Fibroblast of skin of left quadriceps (primary cell): ENCODE data around the gene ZBTB16.

Source experiments
- DNase-seq, 2 experiments: peaks; one replicate each; pipeline ENCODE4 v3.0.0-alpha.2; 2013; ENCODE audit warnings: low read depth in 2 of 2

The ZBTB16 gene

DNA sequence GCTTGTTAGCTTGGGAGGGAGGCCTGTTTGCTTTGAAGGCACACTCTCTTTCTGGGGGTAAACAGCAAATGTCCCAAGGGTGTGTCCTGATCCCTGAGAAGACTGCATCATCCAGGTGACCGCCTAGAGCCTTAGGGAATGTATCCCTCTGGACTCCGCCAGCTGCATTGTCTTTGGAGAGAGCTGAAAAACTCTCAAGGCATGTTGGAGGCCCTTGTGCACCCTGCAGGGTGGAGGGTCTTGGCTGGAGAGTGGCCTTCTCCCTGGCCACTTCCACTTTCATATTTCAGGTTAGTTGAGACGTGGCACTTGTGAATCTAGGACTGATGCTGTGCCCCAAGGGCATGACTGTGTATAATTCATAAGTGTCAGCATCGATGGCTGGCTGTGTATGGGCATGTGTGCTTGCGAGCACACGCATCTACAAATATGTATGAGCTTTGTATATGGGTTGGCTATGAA is 70.6 kb downstream of the ZBTB16 start:
- no peak for DNase-seq

DNA sequence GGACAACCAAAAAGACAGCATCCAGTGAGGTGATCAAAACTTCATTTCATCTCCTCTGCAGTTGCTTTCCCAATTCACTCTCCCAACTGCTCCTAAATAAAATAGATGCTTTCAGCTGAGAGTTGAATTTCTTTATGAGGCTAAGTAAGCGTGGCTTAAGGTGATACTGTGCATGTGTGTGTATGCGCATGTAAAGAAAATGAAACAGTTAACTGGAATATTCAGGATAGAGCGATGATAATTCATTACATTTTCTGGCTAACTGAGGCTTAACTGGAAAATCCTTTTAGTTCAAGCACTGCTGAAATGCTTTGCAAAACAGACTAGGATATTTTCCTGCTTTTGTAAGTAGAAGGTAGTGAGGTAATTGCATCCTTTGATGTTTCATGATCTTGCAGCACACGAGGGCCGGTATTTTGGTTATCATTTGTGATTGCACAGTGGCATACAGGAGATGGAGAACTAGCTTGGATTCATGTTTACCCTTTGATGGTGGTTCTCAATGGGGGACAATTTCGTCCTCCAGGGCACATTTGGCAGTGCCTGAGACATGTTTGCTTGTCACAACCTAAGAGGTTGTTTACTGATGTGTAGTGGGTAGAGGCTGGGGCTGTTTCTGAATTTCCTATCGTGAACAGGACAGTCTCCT is 71.2 kb downstream of the ZBTB16 start:
- DNase-seq: no peak

DNA sequence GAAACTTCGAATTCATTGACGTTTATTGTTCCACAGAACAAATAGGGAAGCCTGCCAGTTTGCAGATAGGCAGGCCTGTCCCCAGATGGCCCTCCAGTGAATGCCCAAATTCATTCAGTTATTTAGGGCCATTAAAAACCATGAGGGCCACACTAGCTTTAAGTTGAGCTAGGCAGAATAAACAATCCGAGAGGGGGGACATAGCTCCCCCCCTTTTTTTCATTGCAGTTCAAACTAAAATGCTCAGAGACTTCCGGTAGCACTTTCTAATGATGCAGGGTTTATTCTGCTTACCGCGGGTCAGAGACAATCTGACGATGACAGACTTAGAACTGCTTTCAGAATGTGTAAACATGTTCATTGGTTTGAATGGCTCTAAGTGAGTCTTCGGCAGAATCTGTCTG is 72.0 kb downstream of the ZBTB16 start:
- DNase-seq: no peak

GRCh38 chr11:114132417-114132816 is 72.9 kb downstream of the ZBTB16 start:
- no peak for DNase-seq

DNA sequence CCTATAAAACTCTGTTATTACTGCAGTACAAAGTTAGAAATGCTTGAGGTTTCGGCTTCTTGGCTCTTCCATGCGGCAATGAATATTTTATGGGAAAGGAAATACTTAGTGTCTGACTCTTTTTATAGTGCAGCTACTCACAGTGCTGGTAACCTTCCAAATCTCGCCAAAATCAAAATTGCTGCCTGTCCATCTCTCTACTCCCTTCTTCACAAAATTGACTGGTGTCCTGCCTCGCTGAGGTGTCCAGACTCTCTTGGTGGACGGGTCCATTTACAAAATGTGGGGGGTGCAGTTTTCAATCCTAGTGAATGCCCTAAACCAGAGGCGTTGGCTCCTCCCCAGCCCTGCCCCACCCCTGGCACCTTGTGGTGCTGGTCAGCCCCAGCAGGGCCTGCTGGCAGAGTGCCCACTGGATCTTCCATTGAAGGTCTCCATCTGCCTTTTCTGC is 73.5 kb downstream of the ZBTB16 start:
- peak; percentile 76 to 79 for DNase-seq

- DNase-seq: no peak
These were observed 74.2 kb downstream of the ZBTB16 start for GRCh38 chr11:114133548-114134329.

GRCh38 chr11:114134870-114135269 is 75.4 kb downstream of the ZBTB16 start:
- DNase-seq: peak; percentile 86

DNA sequence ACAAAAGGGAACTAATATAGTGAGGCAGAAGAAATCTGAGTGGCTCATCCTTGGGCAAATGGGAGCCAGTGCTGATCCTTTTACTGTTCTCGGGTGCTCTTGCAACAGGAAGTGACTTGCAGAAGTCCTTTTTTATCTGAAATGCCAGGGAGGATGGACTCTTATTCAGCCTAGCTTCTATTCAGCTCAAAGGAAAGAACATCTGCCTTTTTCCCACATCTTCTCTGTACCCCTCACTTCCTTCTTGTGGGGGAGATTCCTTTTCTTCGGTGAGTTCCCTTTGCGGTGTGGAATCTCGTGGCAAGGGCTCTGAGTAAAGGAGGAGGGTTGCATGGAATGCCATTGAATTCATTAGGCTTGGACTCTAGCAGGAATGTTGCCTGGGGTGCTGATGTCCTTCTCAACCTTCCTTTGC is 76.2 kb downstream of the ZBTB16 start:
- peak in 1 of 2 experiments; percentile 49 for DNase-seq

DNA sequence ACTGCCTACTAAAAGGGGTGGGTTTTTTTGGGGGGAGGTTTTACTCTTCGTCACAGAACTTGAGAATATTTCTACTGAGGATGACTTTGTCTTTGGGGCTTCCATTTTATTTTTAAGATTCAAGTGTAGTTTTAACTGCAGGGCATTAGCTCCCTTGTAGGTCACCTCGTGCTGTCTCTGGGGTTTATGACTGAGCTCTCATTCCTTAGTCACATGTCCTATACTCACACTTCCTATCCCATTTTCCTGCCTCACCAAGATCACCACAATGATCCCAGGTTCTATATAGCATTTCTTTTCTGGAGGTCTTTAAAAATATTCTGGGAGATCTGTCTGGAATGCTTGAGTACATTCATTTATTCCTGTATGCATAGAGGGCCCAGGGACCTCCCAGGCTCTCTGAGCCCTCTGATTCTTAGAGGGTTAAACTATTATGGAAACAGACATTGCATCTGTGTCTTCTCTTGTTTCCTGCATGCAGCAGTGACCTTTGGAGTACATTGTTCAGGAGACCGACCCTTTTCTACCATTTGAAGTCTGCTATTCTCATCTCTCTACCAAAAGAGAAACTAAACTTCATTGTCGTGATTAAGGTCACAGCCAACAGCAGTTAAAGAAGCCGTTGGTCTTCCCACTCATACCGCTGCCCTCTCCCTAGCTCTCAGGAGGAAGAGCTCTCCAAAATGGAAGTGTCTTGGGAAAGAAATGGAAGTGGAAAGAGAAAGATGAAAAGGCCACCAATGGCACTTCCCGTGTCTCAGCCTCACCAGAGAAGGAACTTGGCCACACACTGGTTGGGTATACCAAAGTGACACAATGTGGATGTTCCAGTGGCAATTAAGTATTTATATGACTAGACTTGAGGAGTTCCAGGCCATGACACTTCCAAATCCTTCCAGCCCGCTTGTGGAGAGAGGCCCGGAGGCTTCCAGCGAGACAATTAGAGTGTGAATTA is 77.5 kb downstream of the ZBTB16 start:
- DNase-seq: no peak

- DNase-seq: no peak
These were observed 78.3 kb downstream of the ZBTB16 start for GRCh38 chr11:114137838-114138237.

- DNase-seq: no peak
These were observed 78.9 kb downstream of the ZBTB16 start for GRCh38 chr11:114138411-114138810.

DNA sequence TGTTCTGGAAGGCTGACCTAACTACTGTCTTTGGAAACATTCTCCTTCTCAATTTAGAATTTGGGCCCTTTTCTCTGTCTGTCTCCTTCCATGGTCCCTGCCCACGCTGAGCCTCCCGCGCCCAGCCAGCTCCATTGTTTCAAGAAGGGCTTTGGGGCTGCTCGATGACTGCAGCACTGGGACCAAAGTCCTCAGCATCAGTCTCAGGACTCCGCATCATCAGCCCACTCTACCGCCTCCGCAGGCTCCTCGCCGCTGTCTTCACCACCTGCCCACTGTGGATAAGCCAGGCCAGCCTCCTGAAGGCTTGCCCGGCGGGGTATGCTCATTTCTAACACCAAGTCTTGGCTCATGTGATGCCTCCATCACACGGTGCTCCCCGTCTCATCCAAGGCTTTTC is 81.3 kb downstream of the ZBTB16 start:
- DNase-seq: no peak

DNA sequence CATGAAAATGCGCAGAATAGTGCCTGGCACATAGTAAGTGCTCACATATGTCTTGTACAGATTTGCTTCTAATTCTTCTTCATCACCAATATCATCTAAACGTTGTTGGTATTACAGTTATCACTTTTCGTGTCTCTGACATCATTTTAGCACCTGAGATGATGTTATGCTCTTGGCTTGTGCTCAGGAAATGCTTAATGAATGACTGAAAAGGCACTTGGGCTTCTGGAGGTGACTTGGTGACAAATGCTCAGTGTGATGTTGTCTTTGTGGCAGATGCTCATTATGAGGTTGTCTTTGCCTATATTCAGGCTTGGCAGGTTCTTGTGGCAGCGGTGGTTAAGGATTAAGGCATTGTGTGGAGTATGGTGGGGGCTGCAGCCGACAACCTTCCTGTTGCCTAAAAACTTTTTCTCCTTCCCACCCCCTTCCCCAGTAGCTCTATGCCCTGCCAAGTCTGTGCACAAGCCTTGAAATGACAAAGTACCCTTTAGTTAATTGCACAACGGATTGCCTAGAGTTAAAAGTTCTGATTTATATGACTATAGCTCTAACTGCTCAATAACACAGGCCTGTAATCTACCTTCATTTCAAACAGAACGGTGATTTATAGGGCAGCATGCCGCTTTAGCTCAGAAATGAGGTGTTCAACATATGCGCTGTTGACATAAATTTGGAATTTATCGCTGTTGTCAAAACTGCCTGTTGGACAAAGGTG is 82.5 kb downstream of the ZBTB16 start:
- no peak for DNase-seq

- DNase-seq: no peak
These were observed 83.2 kb downstream of the ZBTB16 start for GRCh38 chr11:114142707-114143106.

- no peak for DNase-seq
These were observed 85.8 kb downstream of the ZBTB16 start for GRCh38 chr11:114145166-114145775.

GRCh38 chr11:114147375-114148012 is 88.0 kb downstream of the ZBTB16 start:
- no peak for DNase-seq

DNA sequence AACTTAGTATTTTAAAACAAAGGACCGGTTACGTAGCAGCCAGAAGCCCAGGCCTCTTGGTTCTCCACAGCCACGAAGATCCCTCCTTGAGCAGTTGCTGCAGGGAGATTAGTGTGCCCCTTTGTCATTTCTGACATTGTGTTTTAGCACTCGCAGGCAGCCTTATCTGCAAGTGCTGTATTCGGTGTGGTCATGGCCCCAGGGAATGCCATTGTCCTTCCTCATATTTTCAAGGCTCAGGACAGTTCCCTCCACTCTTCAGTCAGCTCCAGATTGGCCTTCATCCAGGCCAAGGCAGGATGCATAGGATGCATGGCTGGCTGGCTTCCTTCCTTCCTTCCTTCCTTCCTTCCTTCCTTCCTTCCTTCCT is 88.5 kb downstream of the ZBTB16 start:
- DNase-seq: no peak

DNA sequence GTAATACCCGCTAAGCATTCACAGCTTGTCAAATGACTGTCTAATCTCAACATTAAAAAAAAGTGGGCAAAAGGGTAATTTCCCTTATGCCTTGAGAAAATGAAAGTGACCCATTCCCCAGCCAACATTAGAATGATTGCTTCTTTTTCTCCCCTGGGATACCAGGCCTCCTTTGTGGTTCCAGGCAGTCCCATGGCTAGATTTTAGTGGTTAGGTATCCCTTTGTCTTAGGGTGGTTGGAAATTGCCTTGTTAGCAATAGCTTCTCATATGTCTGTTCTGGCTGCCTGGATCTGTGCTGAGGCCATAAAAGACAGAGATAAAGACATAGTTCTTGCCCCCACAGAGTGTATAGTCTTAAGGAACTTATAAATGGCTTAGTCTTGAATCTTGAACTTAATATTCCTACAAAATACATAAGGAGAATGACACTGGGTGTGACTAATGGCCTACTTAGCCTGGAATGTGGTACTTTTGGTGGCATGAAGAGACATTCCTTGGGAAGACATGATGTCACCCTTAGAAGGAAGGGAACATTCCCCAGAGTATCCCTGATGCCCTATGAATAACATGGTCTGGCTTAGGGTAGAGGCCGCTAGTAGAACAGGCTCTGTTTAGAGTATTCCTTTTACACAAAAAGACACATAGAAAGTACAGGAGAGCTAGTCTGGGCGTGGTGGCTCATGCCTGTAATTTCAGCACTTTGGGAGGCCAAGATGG is 90.3 kb downstream of the ZBTB16 start:
- no peak for DNase-seq

GRCh38 chr11:114150671-114151070 is 91.2 kb downstream of the ZBTB16 start:
- no peak for DNase-seq

- no peak for DNase-seq
These were observed 92.1 kb downstream of the ZBTB16 start for GRCh38 chr11:114151631-114152030.
